ENCODE data around the gene PIK3R6.

PIK3R6 gene

GRCh38 chr17:8867361-8867981, at the start of gene PIK3R6:
Gene PIK3R6, minus strand, starts transcription at chr17:8867674. Its CDS starts 17,880 bp downstream, at chr17:8849794.
- no peak for DNase-seq (ENCODE audit: low read depth, low spot score)
- H3K27ac ChIP-seq, result no peak within 1 kb of the TSS

DNA sequence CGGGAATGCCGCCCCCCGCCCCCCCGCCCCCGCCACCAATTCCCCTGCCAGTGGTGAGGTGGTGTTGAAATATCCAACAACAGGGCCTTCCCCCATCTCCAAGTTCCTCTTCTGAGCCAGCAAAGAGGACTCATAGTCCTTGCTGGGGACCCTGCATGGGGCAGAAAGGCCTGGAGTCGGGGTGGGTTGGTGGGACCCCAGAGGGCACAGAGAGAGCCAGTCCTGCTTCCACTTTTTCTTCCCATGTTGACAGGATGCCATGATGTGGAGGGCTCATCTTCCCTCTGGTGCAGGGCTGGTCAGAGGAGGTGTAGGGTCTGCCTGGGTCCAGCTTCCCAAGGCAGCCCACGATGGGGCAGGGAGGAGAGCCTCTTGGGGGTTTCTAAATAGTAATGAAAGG, 49.0 kb upstream of the PIK3R6 start:
- no peak for DNase-seq (ENCODE audit: low read depth, low spot score)
- peak overlapping the region; percentile 67 for H3K27ac ChIP-seq

DNA sequence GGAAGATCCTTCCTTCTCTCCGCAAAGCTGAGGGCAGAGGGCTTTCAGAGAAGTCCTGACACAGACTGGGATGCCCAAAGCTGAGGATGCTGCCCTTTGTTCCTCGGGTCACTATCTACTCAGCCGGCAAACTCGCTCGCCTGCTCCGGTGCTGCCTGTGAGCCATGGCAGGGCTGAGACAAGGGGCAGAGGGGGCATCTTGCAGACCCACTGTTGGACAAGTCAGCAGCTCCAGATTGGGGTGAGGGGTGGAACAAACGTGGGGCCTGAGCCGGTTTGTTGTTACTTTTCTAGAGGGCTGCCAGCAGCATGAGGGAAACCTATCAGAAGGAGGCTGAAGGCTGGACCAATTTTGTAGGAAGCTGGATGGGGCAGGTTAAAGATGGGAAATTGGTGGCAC, 47.1 kb upstream of the PIK3R6 start:
- H3K27ac ChIP-seq, result no peak overlapping the region
- DNase-seq (ENCODE audit: low read depth, low spot score), result no peak

- no peak overlapping the region for H3K27ac ChIP-seq
These were observed 46.4 kb upstream of the PIK3R6 start for GRCh38 chr17:8913879-8914278.

GRCh38 chr17:8913091-8913490, 45.6 kb upstream of the PIK3R6 start:
- H3K27ac ChIP-seq, result no peak overlapping the region

More at GRCh38 chr17:8913879-8914278, 46.4 kb upstream of the PIK3R6 start:
- no peak for DNase-seq (ENCODE audit: low read depth, low spot score)

DNA sequence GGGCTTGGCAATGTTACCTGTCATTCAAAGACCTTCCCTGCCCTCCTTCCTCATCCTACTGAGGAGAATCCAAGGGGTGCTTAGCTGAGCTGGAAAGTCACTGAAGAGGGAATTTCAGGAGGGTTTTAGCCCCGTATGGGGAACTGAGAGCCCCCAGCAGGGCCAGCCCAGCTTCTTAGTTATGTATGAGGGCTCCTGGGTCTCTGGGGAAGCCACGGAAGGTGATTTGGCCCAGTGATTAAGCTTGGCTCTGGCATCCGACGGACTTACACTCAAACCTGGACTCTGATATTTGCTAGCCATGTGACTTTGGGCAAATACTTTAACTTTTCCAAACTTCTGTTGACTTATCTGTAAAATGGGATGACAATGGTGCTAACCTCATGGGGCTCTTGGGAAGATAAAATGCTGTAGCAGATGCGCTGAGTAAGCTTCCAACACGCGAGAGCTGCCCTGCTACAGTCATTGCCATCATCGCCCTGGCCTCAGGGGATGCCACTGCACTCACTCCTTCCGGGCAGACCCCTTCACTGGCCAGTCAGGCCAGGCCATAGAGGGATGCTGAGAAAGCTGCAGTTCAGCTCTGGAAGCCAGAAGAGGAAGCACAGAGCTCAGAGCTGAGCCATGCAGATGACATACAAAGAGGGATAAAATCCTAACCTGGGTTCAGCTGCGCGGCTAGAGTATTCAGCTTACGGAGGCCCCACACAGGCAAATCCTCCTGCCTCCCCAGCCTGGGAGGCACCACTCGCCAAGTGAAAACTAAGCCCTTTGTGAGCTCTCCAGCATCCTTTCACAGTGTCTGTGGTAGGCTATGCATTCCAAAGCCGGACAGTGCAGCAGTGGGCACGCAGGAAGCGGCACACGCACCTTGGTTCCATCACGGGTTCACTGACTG, 44.9 kb upstream of the PIK3R6 start:
- H3K27ac ChIP-seq, result no peak overlapping the region

More at GRCh38 chr17:8913091-8913490, 45.6 kb upstream of the PIK3R6 start:
- no peak for DNase-seq (ENCODE audit: low read depth, low spot score)

GRCh38 chr17:8910969-8911604, 43.6 kb upstream of the PIK3R6 start:
- no peak overlapping the region for H3K27ac ChIP-seq
- DNase-seq (ENCODE audit: low read depth, low spot score), result no peak

More for the DNA sequence above, 44.9 kb upstream of the PIK3R6 start:
- DNase-seq (ENCODE audit: low read depth, low spot score), result no peak

DNA sequence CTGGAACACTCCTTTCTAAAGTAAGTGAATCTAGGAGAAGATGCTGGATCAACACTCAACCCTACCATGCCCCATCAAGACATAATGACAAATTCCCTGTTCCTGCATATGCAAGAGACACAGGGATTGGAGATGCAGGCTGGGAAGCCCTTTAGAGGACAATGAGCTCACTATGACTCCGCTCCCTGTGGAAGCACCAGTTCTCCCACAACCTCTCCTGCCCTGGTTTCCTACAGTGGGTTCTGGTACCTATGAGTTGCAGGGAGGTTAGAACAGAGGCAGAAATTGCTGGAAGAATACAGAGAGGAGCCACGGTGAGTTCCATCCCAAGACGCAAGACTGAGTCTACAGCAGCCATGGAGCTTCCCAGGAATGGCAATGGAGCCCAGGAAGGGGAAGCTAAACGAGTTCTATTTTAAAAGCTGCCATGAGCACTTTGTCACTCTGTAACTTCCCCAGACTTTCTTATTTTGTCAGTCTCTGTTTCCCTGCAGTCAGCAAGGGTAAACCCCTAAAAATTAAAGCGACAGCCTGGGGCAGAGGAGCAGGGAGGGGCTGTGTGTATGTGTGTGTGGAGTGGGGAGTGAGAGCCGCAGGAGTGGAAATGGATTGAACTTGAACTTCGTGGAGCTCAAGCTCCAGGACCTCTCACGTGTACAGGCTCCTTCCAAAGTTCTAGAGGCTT, 42.3 kb upstream of the PIK3R6 start:
- DNase-seq (ENCODE audit: low read depth, low spot score), result no peak
- H3K27ac ChIP-seq, result no peak overlapping the region

DNA sequence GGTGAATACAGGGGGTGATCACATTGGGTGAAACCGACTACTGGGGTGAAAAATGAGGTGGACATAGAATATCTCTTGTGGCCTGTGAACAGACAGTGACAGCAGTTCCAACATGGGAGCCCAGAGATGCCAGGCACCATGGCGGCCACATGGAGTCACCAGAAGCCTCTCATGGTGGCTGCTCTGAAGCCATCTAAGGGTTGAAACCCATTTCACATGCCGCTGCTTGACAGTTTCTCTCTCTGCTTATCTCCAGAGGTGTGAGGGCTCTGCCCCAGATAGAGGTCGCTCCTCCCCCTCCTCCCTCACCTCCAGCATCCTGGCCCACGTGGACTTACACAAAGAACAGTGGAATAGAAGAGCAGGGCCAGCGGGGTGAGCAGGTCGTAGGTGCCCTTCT, 37.9 kb upstream of the PIK3R6 start:
- H3K27ac ChIP-seq, result no peak overlapping the region
- DNase-seq (ENCODE audit: low read depth, low spot score), result no peak

GRCh38 chr17:8904686-8905085, 37.2 kb upstream of the PIK3R6 start:
- H3K27ac ChIP-seq, result no peak overlapping the region
- DNase-seq (ENCODE audit: low read depth, low spot score), result no peak

GRCh38 chr17:8904201-8904600, 36.7 kb upstream of the PIK3R6 start:
- no peak overlapping the region for H3K27ac ChIP-seq

DNA sequence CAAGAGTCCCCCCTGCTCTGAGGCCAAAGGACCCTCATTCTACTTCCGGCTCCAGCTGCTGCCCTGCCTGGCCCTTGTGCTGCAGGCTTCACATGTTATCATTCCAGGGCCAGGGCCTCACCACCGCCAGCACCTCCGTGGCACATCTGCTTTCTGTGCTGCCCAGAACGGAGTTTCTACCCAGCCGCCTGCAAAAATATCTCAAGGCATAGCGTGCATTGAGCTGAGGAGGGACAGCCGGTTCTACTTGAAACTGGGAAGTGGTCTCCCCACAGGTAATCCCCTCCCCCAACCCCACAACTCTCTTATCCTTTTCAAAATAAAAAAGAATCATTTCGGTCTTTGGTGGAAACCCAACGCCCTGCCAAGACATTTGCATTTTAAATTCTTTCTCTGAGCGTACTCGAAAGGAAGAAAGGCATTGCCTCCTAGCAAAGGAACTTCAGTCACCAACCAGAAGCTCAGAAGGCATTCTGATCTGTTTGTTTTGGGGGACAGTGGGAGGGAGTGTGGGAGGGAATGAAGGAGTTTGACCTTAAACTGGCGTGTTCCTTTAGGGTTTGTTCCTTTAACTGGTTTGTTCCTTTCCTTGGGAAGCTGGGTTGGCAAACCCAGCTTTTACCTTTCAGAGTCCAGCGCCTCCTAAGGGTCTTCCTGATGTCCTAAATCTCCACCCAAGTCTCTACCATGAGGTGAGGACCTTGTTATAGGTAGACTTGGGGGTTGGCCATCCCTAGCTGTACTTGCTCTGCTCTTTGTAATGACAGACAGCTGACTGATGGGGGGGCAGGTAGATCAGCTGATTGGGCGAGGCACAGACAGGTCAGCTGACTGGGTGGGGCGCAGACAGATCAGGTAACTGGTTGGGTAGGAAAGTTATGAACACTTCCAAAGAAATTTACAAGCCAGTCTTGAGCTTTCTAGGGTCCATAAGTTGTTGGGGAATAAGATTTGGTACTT, 33.4 kb upstream of the PIK3R6 start:
- no peak overlapping the region for H3K27ac ChIP-seq
- no peak for DNase-seq (ENCODE audit: low read depth, low spot score)

More at GRCh38 chr17:8904201-8904600, 36.7 kb upstream of the PIK3R6 start:
- no peak for DNase-seq (ENCODE audit: low read depth, low spot score)

GRCh38 chr17:8900207-8900606, 32.7 kb upstream of the PIK3R6 start:
- DNase-seq (ENCODE audit: low read depth, low spot score), result no peak
- no peak overlapping the region for H3K27ac ChIP-seq

GRCh38 chr17:8898636-8899035, 31.2 kb upstream of the PIK3R6 start:
- no peak for DNase-seq (ENCODE audit: low read depth, low spot score)
- H3K27ac ChIP-seq, result no peak overlapping the region

GRCh38 chr17:8898126-8898525, 30.7 kb upstream of the PIK3R6 start:
- no peak for DNase-seq (ENCODE audit: low read depth, low spot score)
- no peak overlapping the region for H3K27ac ChIP-seq

- H3K27ac ChIP-seq, result no peak overlapping the region
- no peak for DNase-seq (ENCODE audit: low read depth, low spot score)
These were observed 29.5 kb upstream of the PIK3R6 start for GRCh38 chr17:8896641-8897635.

- no peak for DNase-seq (ENCODE audit: low read depth, low spot score)
- no peak overlapping the region for H3K27ac ChIP-seq
These were observed 28.6 kb upstream of the PIK3R6 start for GRCh38 chr17:8896087-8896486.
